H1 (cell line): ENCODE data around the gene YPEL2. TPM values are rescaled to one million over a fixed set of nuclear protein-coding genes. Genes with fewer than 3 reads are reported as not detected.

ENCODE experiments used
- CTCF ChIA-PET: fragments of 300-600 bp; sonication (Branson Sonifier 250); formaldehyde crosslinking; loops from one replicate; lab custom pipeline; 2021; ENCODE audit not compliant: partially characterized antibody; lab: Charles Lee
- POLR2A ChIA-PET: fragments of 300-600 bp; sonication (Branson Sonifier 250); formaldehyde crosslinking; loops from one replicate; lab custom pipeline; 2021; ENCODE audit warnings: inconsistent platforms; ENCODE audit not compliant: partially characterized antibody; lab: Charles Lee
- DNase-seq, 2 experiments: peaks; one replicate each; pipeline versions ENCODE4 v3.0.0 to v3.0.0-alpha.2; 2010 to 2022; ENCODE audit warnings: low spot score in 2 of 2, low read depth in 1 of 2, mixed read lengths in 1 of 2
- FAIRE-seq: peaks from 2 replicates; lab custom pipeline; 2011; peaks lifted over from hg19 to GRCh38; lab: Jason Lieb, UNC
- H2AFZ ChIP-seq: 2 replicates; pipeline ENCODE4 v1.8.1; 2012; ENCODE audit warnings: low read length, inconsistent platforms
- H2AK5ac ChIP-seq: 2 replicates; pipeline ENCODE4 v1.6.1; 2013; ENCODE audit warnings: low read depth, low read length
- H2BK120ac ChIP-seq: replicated peaks from 2 replicates; pipeline ENCODE3; 2013; ENCODE audit warnings: low read depth, low read length, inconsistent platforms
- H2BK12ac ChIP-seq: 2 replicates; pipeline ENCODE4 v1.6.1; 2013; ENCODE audit warnings: low read depth, low read length
- H2BK15ac ChIP-seq: 2 replicates; pipeline ENCODE4 v1.6.1; 2013; ENCODE audit warnings: low read length
- H2BK20ac ChIP-seq: 2 replicates; pipeline ENCODE4 v1.6.1; 2013; ENCODE audit warnings: low read length
- H2BK5ac ChIP-seq: 2 replicates; pipeline ENCODE4 v1.6.1; 2013; ENCODE audit warnings: low read depth, low read length
- H3K14ac ChIP-seq: 2 replicates; pipeline ENCODE4 v1.6.1; 2013; ENCODE audit warnings: inconsistent platforms; ENCODE audit not compliant: insufficient read length
- H3K18ac ChIP-seq: 2 replicates; pipeline ENCODE4 v1.6.1; 2013; ENCODE audit warnings: low read length; ENCODE audit errors: extremely low read depth
- H3K23ac ChIP-seq: 2 replicates; pipeline ENCODE4 v1.6.1; 2013; ENCODE audit warnings: inconsistent platforms; ENCODE audit not compliant: insufficient read length
- H3K23me2 ChIP-seq: 2 replicates; pipeline ENCODE4 v1.6.1; 2013; ENCODE audit warnings: low read depth, low read length
- H3K27ac ChIP-seq: 2 replicates; pipeline ENCODE4 v1.6.1; 2011; ENCODE audit warnings: low read depth, low read length, inconsistent platforms
- H3K27me3 ChIP-seq, 4 experiments: replicated peaks in 1 of 4; 1 replicate in 1 of 4; 2 replicates in 3 of 4; pipeline versions ENCODE4 v1.6.1 to v1.8.1; 2011 to 2013; ENCODE audit warnings: low read length in 3 of 4, mild to moderate bottlenecking in 3 of 4, inconsistent platforms in 2 of 4, mixed read lengths in 2 of 4, moderate library complexity in 1 of 4; ENCODE audit not compliant: control insufficient read depth in 3 of 4, insufficient read depth in 3 of 4; ENCODE audit errors: extremely low read depth in 1 of 4
- H3K36me3 ChIP-seq, 4 experiments: 2 replicates each; pipeline versions ENCODE4 v1.6.1 to v1.8.1; 2011 to 2013; ENCODE audit warnings: mild to moderate bottlenecking in 4 of 4, low read length in 3 of 4, moderate library complexity in 2 of 4, control low read depth in 1 of 4, inconsistent platforms in 1 of 4; ENCODE audit not compliant: insufficient read depth in 4 of 4, control insufficient read depth in 2 of 4
- H3K4ac ChIP-seq: replicated peaks from 2 replicates; pipeline ENCODE3; 2013; ENCODE audit warnings: low read length, low read depth, mixed read lengths, inconsistent platforms; ENCODE audit not compliant: insufficient read length
- H3K4me1 ChIP-seq, 4 experiments: replicated peaks in 1 of 4; 1 replicate in 1 of 4; 2 replicates in 3 of 4; pipeline versions ENCODE4 v1.6.1 to v1.8.1; 2011 to 2013; ENCODE audit warnings: low read length in 3 of 4, inconsistent platforms in 2 of 4, mixed read lengths in 1 of 4; ENCODE audit not compliant: insufficient read depth in 4 of 4, control insufficient read depth in 3 of 4
- H3K4me2 ChIP-seq, 2 experiments: 2 replicates each; pipeline versions ENCODE4 v1.6.1 to v1.8.1; 2011 to 2013; ENCODE audit warnings: low read depth in 2 of 2, low read length in 2 of 2, control low read depth in 1 of 2, inconsistent platforms in 1 of 2, mild to moderate bottlenecking in 1 of 2; ENCODE audit not compliant: insufficient read depth in 1 of 2
- H3K4me3 ChIP-seq, 4 experiments: fragments of 200-600, 300-600 bp in 1 of 4; sonication (generic), shearing (Covaris generic), sonication (Bioruptor Twin) in 1 of 4; 2 replicates each; pipeline versions ENCODE4 v1.5.1 to v1.8.1; 2011 to 2016; ENCODE audit warnings: low read length in 4 of 4, low read depth in 3 of 4, control low read depth in 2 of 4, inconsistent platforms in 2 of 4, mild to moderate bottlenecking in 2 of 4, mixed read lengths in 1 of 4, moderate library complexity in 1 of 4; ENCODE audit not compliant: insufficient read depth in 2 of 4; ENCODE audit errors: extremely low read depth in 1 of 4
- H3K56ac ChIP-seq: replicated peaks from 2 replicates; pipeline ENCODE3; 2013; ENCODE audit warnings: low read depth, mild to moderate bottlenecking, mixed read lengths, low read length, inconsistent platforms; ENCODE audit not compliant: insufficient read length
- H3K79me1 ChIP-seq: 2 replicates; pipeline ENCODE4 v1.6.1; 2013; ENCODE audit warnings: low read depth, low read length, control low read depth
- H3K79me2 ChIP-seq, 2 experiments: 2 replicates each; pipeline versions ENCODE4 v1.6.1 to v1.8.1; 2012 to 2013; ENCODE audit warnings: low read length in 2 of 2, mild to moderate bottlenecking in 2 of 2, inconsistent platforms in 1 of 2; ENCODE audit not compliant: insufficient read depth in 2 of 2, control insufficient read depth in 1 of 2
- H3K9ac ChIP-seq, 4 experiments: replicated peaks in 1 of 4; 1 replicate in 1 of 4; 2 replicates in 3 of 4; pipeline versions ENCODE4 v1.6.1 to v1.8.1; 2011 to 2013; ENCODE audit warnings: low read depth in 3 of 4, low read length in 3 of 4, control low read depth in 2 of 4, mild to moderate bottlenecking in 2 of 4, moderate library complexity in 2 of 4, inconsistent platforms in 1 of 4; ENCODE audit errors: extremely low read depth in 1 of 4
- H3K9me3 ChIP-seq, 2 experiments: 2 replicates each; pipeline versions ENCODE4 v1.6.1 to v1.8.1; 2012 to 2013; ENCODE audit warnings: mild to moderate bottlenecking in 2 of 2, moderate library complexity in 2 of 2, control low read depth in 1 of 2, inconsistent platforms in 1 of 2, low read depth in 1 of 2, low read length in 1 of 2, mixed read lengths in 1 of 2; ENCODE audit not compliant: insufficient read depth in 2 of 2
- H4K20me1 ChIP-seq, 2 experiments: replicated peaks in 1 of 2; 2 replicates each; pipeline versions ENCODE3 to v1.8.1; 2011 to 2013; ENCODE audit warnings: inconsistent platforms in 2 of 2, low read length in 2 of 2, mild to moderate bottlenecking in 1 of 2; ENCODE audit not compliant: insufficient read depth in 2 of 2, control insufficient read depth in 1 of 2
- H4K5ac ChIP-seq: 2 replicates; pipeline ENCODE4 v1.6.1; 2013; ENCODE audit warnings: low read length, low read depth, mixed read lengths, inconsistent platforms; ENCODE audit not compliant: insufficient read length
- H4K8ac ChIP-seq: 2 replicates; pipeline ENCODE4 v1.8.0; 2013; ENCODE audit warnings: mild to moderate bottlenecking, moderate library complexity, low read length, inconsistent platforms; ENCODE audit not compliant: insufficient read depth; ENCODE audit errors: extremely low read depth
- H4K91ac ChIP-seq: replicated peaks from 2 replicates; pipeline ENCODE3; 2013; ENCODE audit warnings: low read length, mixed read lengths, inconsistent platforms; ENCODE audit not compliant: insufficient read length
- FOSL1 ChIP-seq: IDR thresholded peaks from 2 replicates; pipeline ENCODE4 v1.6.1; 2011; ENCODE audit warnings: mild to moderate bottlenecking, low read depth, low read length, moderate library complexity; ENCODE audit not compliant: insufficient read depth
- GTF2F1 ChIP-seq: IDR thresholded peaks from 2 replicates; pipeline ENCODE4 v1.6.1; 2012; ENCODE audit warnings: low read depth, low read length, improper control_type of control experiment, borderline replicate concordance
- JUND ChIP-seq: IDR thresholded peaks from 2 replicates; pipeline ENCODE4 v1.6.1; 2011; ENCODE audit warnings: mild to moderate bottlenecking, improper control_type of control experiment, low read length
- KDM4A ChIP-seq: IDR thresholded peaks from one replicate; pipeline ENCODE4 v1.7.1; 2012; ENCODE audit warnings: low read depth, mild to moderate bottlenecking, moderate library complexity, low read length, inconsistent platforms; ENCODE audit not compliant: severe bottlenecking
- MAFK ChIP-seq: IDR thresholded peaks from 2 replicates; pipeline ENCODE4 v1.6.1; 2012; ENCODE audit warnings: low read depth, mild to moderate bottlenecking, improper control_type of control experiment, low read length
- TAF7 ChIP-seq: optimal IDR thresholded peaks from 2 replicates; pipeline ENCODE3; 2011; ENCODE audit warnings: low read depth, mild to moderate bottlenecking, inconsistent platforms, low read length, moderate library complexity, borderline replicate concordance
- USF2 ChIP-seq: IDR thresholded peaks from 2 replicates; pipeline ENCODE4 v1.6.1; 2011; ENCODE audit warnings: low read length, improper control_type of control experiment
- WGBS, 2 experiments: shearing (Covaris generic) in 1 of 2; methylation state at CpG; one replicate each; pipeline versions ENCODE4 v1.1.6 to v1.1.7; 2013 to 2015; ENCODE audit warnings: low lambda C conversion rate in 2 of 2, mixed read lengths in 2 of 2, inconsistent platforms in 1 of 2, low coverage in 1 of 2, missing lambda C conversion rate in 1 of 2; ENCODE audit not compliant: insufficient replicate concordance in 2 of 2, insufficient coverage in 1 of 2, insufficient read length in 1 of 2; ENCODE audit errors: extremely low coverage in 1 of 2, missing lambda C conversion rate in 1 of 2; 5-methylcytosine and 5-hydroxymethylcytosine counted together
- polyA plus RNA-seq, 7 experiments: library from polyadenylated mRNA; depleted of rRNA in 3 of 7; stranded (reverse) in 5 of 7; unstranded in 2 of 7; fragments of >200 nt in 5 of 7; fragments of 200-250 nt in 2 of 7; gene quantifications; 1 replicate in 5 of 7; 2 replicates in 1 of 7; 4 replicates in 1 of 7; pipeline versions ENCODE4 v1.2.1 to v1.2.3, GENCODE V29; 2011 to 2013; ENCODE audit warnings: missing spikeins in 2 of 7, mixed read lengths in 2 of 7
- total RNA-seq: library from RNA; stranded (reverse); fragmentation: NEBNext Ultra II Directional; extraction: Animal tissue kit (Norgen Biotek cat#: 25700); gene quantifications from 2 replicates; pipeline ENCODE4 v1.2.1, GENCODE V29; 2021

The YPEL2 gene
- total and polyA plus RNA-seq, 2 of the 8 experiments (the other 6 are each of a cell fraction or from before 2014, with no cell fraction given) = 1.6 to 3.5 TPM

GRCh38 chr17:59289981-59290301 is 41.5 kb upstream of the YPEL2 start:
- no peaks in the 10 kb centered on the region for H3K36me3 ChIP-seq
- FAIRE-seq (no peak), DNase-seq (no peak)
- H2BK20ac ChIP-seq = no peak overlapping the region
- H3K56ac ChIP-seq = no peak overlapping the region
- no peaks in the 10 kb centered on the region for H4K20me1 ChIP-seq
- H3K9ac ChIP-seq = no peak overlapping the region
- H3K14ac ChIP-seq = no peak overlapping the region
- WGBS, 2 experiments = 80% methylated on average over 3 of the region's 3 CpGs; no CpG with 5 or more reads in 1 of the 2 experiments
- CTCF ChIA-PET = no interaction called here
- H2AK5ac ChIP-seq = no peak overlapping the region
- H2AFZ ChIP-seq = no peak overlapping the region
- no peak overlapping the region for H3K4ac ChIP-seq
- H3K9me3 ChIP-seq = no peaks in the 10 kb centered on the region
- no peak for TF ChIP-seq JUND
- no peak for TF ChIP-seq USF2
- no peak for TF ChIP-seq GTF2F1
- TF ChIP-seq MAFK = no peak
- TF ChIP-seq KDM4A = no peak
- no peak for TF ChIP-seq FOSL1
- TF ChIP-seq TAF7 = no peak
- no peak overlapping the region for H2BK120ac ChIP-seq
- H3K27ac ChIP-seq = no peak overlapping the region
- H2BK12ac ChIP-seq = peak overlapping the region; percentile 9; the same call in 1 of the 2 replicates
- H3K4me3 ChIP-seq = no peak overlapping the region
- H3K27me3 ChIP-seq = no peaks in the 10 kb centered on the region
- POLR2A ChIA-PET = interaction anchor here (1.2 kb wide), 1 partner anchor 10 kb away, joined by 3 read pairs; no protein-coding TSS in a partner anchor
- H3K79me1 ChIP-seq = no peaks in the 10 kb centered on the region
- H4K91ac ChIP-seq = no peak overlapping the region
- peaks cover 0 to 6% (median 2%) of the 10 kb centered on the region in 4 experiments; a peak in 4 of 7 replicates for H3K4me1 ChIP-seq
- H3K79me2 ChIP-seq = no peaks in the 10 kb centered on the region
- no peak overlapping the region for H3K18ac ChIP-seq
- no peaks in the 10 kb centered on the region for H3K23me2 ChIP-seq
- no peak overlapping the region for H3K23ac ChIP-seq
- peak overlapping the region; percentile 14 to 32; a peak in 1 of 4 replicates for H3K4me2 ChIP-seq
- no peak overlapping the region for H4K8ac ChIP-seq
- no peak overlapping the region for H2BK5ac ChIP-seq
- H4K5ac ChIP-seq = no peak overlapping the region
- H2BK15ac ChIP-seq = no peak overlapping the region
